Chondrocyte (in vitro differentiated cells): ENCODE results near the gene NEO1. TPM values are rescaled to one million over a fixed set of nuclear protein-coding genes. Genes with fewer than 3 reads are reported as not detected.
A peak's percentile ranks its signal among the peaks of the same experiment; 100 is the strongest.

Experiments
- DNase-seq: peaks from one replicate; pipeline ENCODE4 v3.0.0; 2021; ENCODE audit warnings: mixed read lengths, low spot score
- H3K27ac Mint-ChIP-seq: one replicate; pipeline ENCODE4 v1.8.0; 2021; ENCODE audit warnings: mild to moderate bottlenecking, moderate library complexity, mixed read lengths; ENCODE audit not compliant: unreplicated experiment
- H3K27me3 Mint-ChIP-seq: 2 replicates; pipeline ENCODE4 v1.8.0; 2021; ENCODE audit warnings: low read depth, mixed read lengths
- H3K36me3 Mint-ChIP-seq: 2 replicates; pipeline ENCODE4 v1.8.0; 2021; ENCODE audit warnings: low read depth, mixed read lengths
- H3K4me1 Mint-ChIP-seq: 2 replicates; pipeline ENCODE4 v1.8.0; 2021; ENCODE audit warnings: low read depth, mild to moderate bottlenecking, mixed read lengths
- H3K4me3 Mint-ChIP-seq: one replicate; pipeline ENCODE4 v1.8.0; 2021; ENCODE audit warnings: mild to moderate bottlenecking, moderate library complexity, mixed read lengths; ENCODE audit not compliant: unreplicated experiment
- H3K9me3 Mint-ChIP-seq: 2 replicates; pipeline ENCODE4 v1.8.0; 2021; ENCODE audit warnings: low read depth, mixed read lengths
- total RNA-seq: library from RNA; stranded (reverse); gene quantifications from 3 replicates; pipeline ENCODE4 v1.2.1, GENCODE V29; 2021
- TF ChIP-seq, protein P1 (sequence below): fragments of 200-600 bp; sonication (generic); IDR thresholded peaks from 2 replicates; pipeline ENCODE4 v1.5.0; 2021; ENCODE audit warnings: antibody characterized with exemption, mild to moderate bottlenecking, moderate library complexity

Gene NEO1
- total RNA-seq, 1 donor from 2014 or later = 42.1 TPM

GRCh38 chr15:73273181-73274002, 221.1 kb downstream of the NEO1 start:
- Mint-ChIP-seq H3K36me3 (peaks cover 7% of the 10 kb centered on the region), H3K4me3 (no peak overlapping the region), H3K27ac (no peak overlapping the region), H3K9me3 (no peaks in the 10 kb centered on the region), H3K27me3 (no peaks in the 10 kb centered on the region), H3K4me1 (peaks cover 24% of the 10 kb centered on the region)
- DNase-seq = no peak
- TF ChIP-seq, protein P1, sequence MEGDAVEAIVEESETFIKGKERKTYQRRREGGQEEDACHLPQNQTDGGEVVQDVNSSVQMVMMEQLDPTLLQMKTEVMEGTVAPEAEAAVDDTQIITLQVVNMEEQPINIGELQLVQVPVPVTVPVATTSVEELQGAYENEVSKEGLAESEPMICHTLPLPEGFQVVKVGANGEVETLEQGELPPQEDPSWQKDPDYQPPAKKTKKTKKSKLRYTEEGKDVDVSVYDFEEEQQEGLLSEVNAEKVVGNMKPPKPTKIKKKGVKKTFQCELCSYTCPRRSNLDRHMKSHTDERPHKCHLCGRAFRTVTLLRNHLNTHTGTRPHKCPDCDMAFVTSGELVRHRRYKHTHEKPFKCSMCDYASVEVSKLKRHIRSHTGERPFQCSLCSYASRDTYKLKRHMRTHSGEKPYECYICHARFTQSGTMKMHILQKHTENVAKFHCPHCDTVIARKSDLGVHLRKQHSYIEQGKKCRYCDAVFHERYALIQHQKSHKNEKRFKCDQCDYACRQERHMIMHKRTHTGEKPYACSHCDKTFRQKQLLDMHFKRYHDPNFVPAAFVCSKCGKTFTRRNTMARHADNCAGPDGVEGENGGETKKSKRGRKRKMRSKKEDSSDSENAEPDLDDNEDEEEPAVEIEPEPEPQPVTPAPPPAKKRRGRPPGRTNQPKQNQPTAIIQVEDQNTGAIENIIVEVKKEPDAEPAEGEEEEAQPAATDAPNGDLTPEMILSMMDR = peak; percentile 93

DNA sequence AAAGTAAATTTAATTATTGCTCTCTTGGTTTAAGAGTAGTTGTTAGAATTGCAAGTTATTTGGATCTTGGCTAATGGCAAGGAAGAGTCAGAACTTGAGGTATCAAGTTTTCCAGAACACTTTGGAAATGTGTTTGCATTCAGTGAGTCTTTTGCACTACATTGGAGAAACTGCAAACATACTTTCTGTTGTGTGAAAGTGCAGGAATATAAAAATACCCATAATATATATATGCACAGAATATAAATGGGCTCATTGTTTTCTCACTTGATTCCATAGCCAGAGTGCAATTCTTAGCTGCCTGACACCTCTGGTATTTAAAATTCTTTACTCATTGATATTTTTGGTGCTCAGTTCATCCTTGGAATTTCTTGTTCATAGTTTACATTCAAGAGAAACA, 223.6 kb downstream of the NEO1 start:
- Mint-ChIP-seq H3K4me1 (peaks cover 16% of the 10 kb centered on the region), H3K36me3 (peaks cover 3% of the 10 kb centered on the region), H3K4me3 (no peak overlapping the region), H3K9me3 (no peaks in the 10 kb centered on the region), H3K27ac (no peak overlapping the region), H3K27me3 (no peaks in the 10 kb centered on the region)
- no peak for DNase-seq
- TF ChIP-seq, protein P1 = no peak

DNA sequence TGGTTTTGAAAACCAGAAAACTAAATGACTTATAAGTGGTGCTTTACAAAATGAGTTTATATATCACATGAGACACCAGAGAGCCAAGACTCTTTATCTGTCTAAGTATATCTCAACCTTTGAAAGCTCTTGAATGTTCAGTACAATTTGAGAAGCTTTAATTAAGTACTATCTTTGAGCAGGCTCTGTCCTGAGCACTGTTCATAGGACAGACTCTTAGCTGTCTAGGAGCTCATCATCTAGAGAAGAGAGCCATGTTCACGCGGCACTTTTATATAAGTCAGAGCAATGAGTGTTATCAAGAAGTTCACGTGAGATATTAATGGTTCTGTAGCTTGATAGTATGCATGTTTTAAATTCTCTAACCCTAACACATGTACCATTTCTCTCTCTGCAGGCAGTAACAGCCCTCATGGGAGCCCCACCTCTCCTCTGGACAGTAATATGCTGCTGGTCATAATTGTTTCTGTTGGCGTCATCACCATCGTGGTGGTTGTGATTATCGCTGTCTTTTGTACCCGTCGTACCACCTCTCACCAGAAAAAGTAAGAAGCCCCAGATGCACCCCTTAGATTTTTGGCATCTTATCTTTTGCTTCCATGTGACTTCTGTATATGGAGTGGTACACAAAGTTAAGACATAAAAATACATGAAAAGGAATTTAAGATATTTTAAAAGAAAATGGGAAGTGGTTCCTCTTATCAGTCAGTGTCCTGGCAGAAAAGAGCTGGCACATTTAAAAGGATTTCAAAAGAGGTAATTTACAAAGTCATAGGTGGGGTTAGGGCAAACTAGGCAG, 230.5 kb downstream of the NEO1 start:
- no peaks in the 10 kb centered on the region for H3K27me3 Mint-ChIP-seq
- peaks cover 42% of the 10 kb centered on the region for H3K4me1 Mint-ChIP-seq
- no peak for DNase-seq
- no peaks in the 10 kb centered on the region for H3K9me3 Mint-ChIP-seq
- TF ChIP-seq, protein P1 = no peak
- H3K4me3 Mint-ChIP-seq = no peak overlapping the region
- H3K36me3 Mint-ChIP-seq = peaks cover 2% of the 10 kb centered on the region
- H3K27ac Mint-ChIP-seq = peak overlapping the region; percentile 76

DNA sequence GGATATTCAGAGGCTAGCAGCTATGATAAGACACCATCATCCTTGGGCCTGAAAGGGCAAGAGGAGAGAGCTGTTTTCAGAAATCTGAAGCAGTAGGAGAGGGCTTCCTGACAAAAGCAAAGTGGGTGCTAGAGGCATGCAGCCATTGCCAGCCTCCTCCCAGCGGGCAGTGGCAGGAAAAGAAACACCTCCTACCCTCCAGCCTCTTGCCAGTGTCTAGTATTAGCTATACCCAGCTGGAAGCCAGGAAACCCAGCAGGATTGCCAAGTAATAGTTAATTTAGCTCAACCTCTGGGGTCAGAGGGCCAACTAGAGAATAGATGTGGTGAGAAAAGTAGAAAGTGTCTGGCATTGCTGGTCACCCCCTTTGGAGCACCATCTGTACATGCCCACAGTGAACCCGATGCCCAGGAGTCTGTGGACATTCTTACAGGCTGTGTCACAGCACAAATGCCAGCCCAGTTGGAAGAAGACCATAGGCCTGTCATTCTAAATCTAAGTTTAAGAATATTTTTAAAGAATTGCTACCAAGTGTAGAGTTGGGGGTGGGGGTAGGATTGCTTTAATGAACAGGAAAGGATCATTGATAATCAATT, 231.2 kb downstream of the NEO1 start:
- TF ChIP-seq, protein P1 = no peak
- Mint-ChIP-seq H3K36me3 (peaks cover 2% of the 10 kb centered on the region), H3K4me3 (no peak overlapping the region), H3K27me3 (no peaks in the 10 kb centered on the region), H3K9me3 (no peaks in the 10 kb centered on the region), H3K27ac (peak overlapping the region; percentile 76), H3K4me1 (peaks cover 42% of the 10 kb centered on the region)
- DNase-seq = no peak

DNA sequence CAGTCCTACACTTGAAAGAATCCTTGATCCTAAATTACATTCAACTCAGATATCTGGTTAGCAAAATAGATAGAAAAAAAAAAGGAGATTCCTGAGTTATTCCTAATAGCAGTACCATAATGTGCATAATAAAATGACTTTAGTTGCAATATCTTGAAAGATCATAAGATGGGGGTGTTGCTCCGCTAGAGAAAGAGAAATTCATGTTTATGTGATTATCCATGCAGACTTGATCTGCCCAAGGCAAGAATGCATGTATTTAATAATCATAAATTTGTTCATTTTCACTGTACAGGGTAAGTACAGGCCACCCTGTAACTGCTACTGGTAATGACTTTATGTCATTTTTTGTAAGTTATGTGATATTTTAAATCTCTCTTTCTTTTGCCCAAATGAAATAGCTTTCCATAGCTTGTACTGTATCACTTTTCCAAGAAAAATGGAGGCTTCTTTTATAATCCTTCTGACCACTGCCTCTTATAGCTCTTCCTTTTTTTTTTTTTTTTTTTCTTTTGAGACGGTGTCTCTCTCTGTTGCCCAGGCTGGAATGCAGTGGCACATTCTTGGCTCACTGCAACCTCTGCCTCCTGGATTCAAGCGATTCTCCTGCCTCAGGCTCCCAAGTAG, 231.9 kb downstream of the NEO1 start:
- no peak for DNase-seq
- H3K4me1 Mint-ChIP-seq = peaks cover 42% of the 10 kb centered on the region
- H3K27me3 Mint-ChIP-seq = no peaks in the 10 kb centered on the region
- H3K36me3 Mint-ChIP-seq = peaks cover 6% of the 10 kb centered on the region
- TF ChIP-seq, protein P1 = peak; percentile 83
- H3K27ac Mint-ChIP-seq = peak overlapping the region; percentile 76
- no peaks in the 10 kb centered on the region for H3K9me3 Mint-ChIP-seq
- H3K4me3 Mint-ChIP-seq = no peak overlapping the region
